ENCODE results near the gene ZNF764.

Gene ZNF764

GRCh38 chr16:30509081-30509765 is 49.0 kb downstream of the ZNF764 start:
- H3K4me1 ChIP-seq (ENCODE audit: insufficient read depth, low read length): no peaks in the 10 kb centered on the region
- no peaks in the 10 kb centered on the region for H3K9me3 ChIP-seq (ENCODE audit: low read length)
- H3K27me3 ChIP-seq (ENCODE audit: insufficient read depth, low read length): peaks cover 10% of the 10 kb centered on the region
- H2AFZ ChIP-seq (ENCODE audit: low read depth, low read length): no peak overlapping the region
- no peaks in the 10 kb centered on the region for H3K36me3 ChIP-seq (ENCODE audit: insufficient read depth, low read length)
- no peak overlapping the region for H3K4me3 ChIP-seq (ENCODE audit: low read length)

All from neuron (in vitro differentiated cells).